GM12878 (cell line): ENCODE data around the gene MRPL46. TPM values are rescaled to one million over a fixed set of nuclear protein-coding genes. Genes with fewer than 3 reads are reported as not detected.

Source experiments
- ATAC-seq: fragments of 200-7000 bp; cut with Tn5 transposase; 3 replicates; pipeline ENCODE4 v1.9.1; 2020; ENCODE audit warnings: mild to moderate bottlenecking, moderate library complexity
- BruUV-seq: library from RNA; stranded (reverse); fragments of 400-500 nt; replicated peaks from 2 replicates; lab custom pipeline; 2021; lab: Mats Ljungman, UMichigan
- CTCF ChIA-PET: fragments of 300-600 bp; sonication (Branson Sonifier 250); formaldehyde crosslinking; extraction: SDS; loops from one replicate; lab custom pipeline; 2021; ENCODE audit warnings: inconsistent platforms; lab: Yijun Ruan, JAX
- POLR2A ChIA-PET: fragments of 350-600 bp; formaldehyde crosslinking; extraction: SDS; loops from one replicate; lab custom pipeline; 2021; ENCODE audit warnings: inconsistent platforms; lab: Charles Lee
- RAD21 ChIA-PET: fragments of 300-600 bp; sonication (Branson Sonifier 250); formaldehyde crosslinking; loops from one replicate; lab custom pipeline; 2023; ENCODE audit warnings: antibody characterized with exemption; ENCODE audit not compliant: unreplicated experiment; lab: Charles Lee
- SMC1A ChIA-PET: fragments of 300-600 bp; sonication (Branson Sonifier 250); formaldehyde crosslinking; loops from one replicate; lab custom pipeline; 2023; ENCODE audit not compliant: unreplicated experiment, uncharacterized antibody; lab: Charles Lee
- DNase-seq: peaks from one replicate; pipeline ENCODE4 v3.0.0-alpha.2; 2011; ENCODE audit warnings: low read depth, low spot score
- FAIRE-seq: peaks from 3 replicates; lab custom pipeline; 2011; peaks lifted over from hg19 to GRCh38; lab: Jason Lieb, UNC
- H2AFZ ChIP-seq: 2 replicates; pipeline ENCODE4 v1.6.0; 2011; ENCODE audit warnings: low read depth, low read length, control low read depth; ENCODE audit not compliant: control insufficient read depth
- H3K27ac ChIP-seq: 2 replicates; pipeline ENCODE4 v1.5.1; 2011; ENCODE audit warnings: control low read depth; ENCODE audit not compliant: control insufficient read depth, insufficient read depth
- H3K27me3 ChIP-seq, 2 experiments: replicated peaks in 1 of 2; 2 replicates each; pipeline versions ENCODE4 v1.6.0 to v1.6.1; 2011; ENCODE audit warnings: low read length in 1 of 2; ENCODE audit not compliant: control insufficient read depth in 2 of 2, insufficient read depth in 2 of 2
- H3K36me3 ChIP-seq, 2 experiments: 2 replicates each; pipeline ENCODE4 v1.5.1; 2011; ENCODE audit warnings: low read length in 1 of 2; ENCODE audit not compliant: control insufficient read depth in 2 of 2, insufficient read depth in 2 of 2
- H3K4me1 ChIP-seq: 2 replicates; pipeline ENCODE4 v1.6.1; 2011; ENCODE audit warnings: mild to moderate bottlenecking, low read length, moderate library complexity, mixed read lengths; ENCODE audit not compliant: control insufficient read depth, insufficient read depth
- H3K4me2 ChIP-seq: 2 replicates; pipeline ENCODE4 v1.6.0; 2011; ENCODE audit warnings: control low read depth; ENCODE audit not compliant: control insufficient read depth, insufficient read depth
- H3K4me3 ChIP-seq: fragments of 200-600 bp; sonication (generic); 2 replicates; pipeline ENCODE4 v1.5.1; 2016
- H3K79me2 ChIP-seq: 2 replicates; pipeline ENCODE4 v1.6.0; 2011; ENCODE audit warnings: low read length; ENCODE audit not compliant: control insufficient read depth, insufficient read depth
- H3K9ac ChIP-seq: 2 replicates; pipeline ENCODE4 v1.8.0; 2011; ENCODE audit warnings: low read length, control low read depth, mixed read lengths; ENCODE audit not compliant: control insufficient read depth, insufficient read depth
- H3K9me3 ChIP-seq: replicated peaks from 3 replicates; pipeline ENCODE4 v1.5.1; 2011; ENCODE audit warnings: mild to moderate bottlenecking, low read length; ENCODE audit not compliant: control insufficient read depth, insufficient read depth
- H4K20me1 ChIP-seq: 2 replicates; pipeline ENCODE4 v1.6.0; 2011; ENCODE audit not compliant: control insufficient read depth, insufficient read depth
- CHD4 ChIP-seq: fragments of 200-600 bp; sonication (generic); IDR thresholded peaks from 2 replicates; pipeline ENCODE4 v1.6.1; 2016; ENCODE audit warnings: mild to moderate bottlenecking
- CREB1 ChIP-seq: IDR thresholded peaks from 2 replicates; pipeline ENCODE4 v1.6.1; 2012; ENCODE audit warnings: low read depth, mild to moderate bottlenecking, inconsistent platforms
- KLF5 ChIP-seq: fragments of 450-650 bp; IDR thresholded peaks from 2 replicates; pipeline ENCODE4 v1.6.1; 2014; ENCODE audit warnings: mild to moderate bottlenecking; ENCODE audit not compliant: partially characterized antibody
- MAX ChIP-seq: IDR thresholded peaks from 2 replicates; pipeline ENCODE4 v1.6.1; 2012; ENCODE audit warnings: low read depth, low read length, improper control_type of control experiment
- MTA2 ChIP-seq: fragments of 450-650 bp; IDR thresholded peaks from 2 replicates; pipeline ENCODE4 v1.6.1; 2016; ENCODE audit warnings: low read depth, mild to moderate bottlenecking, moderate library complexity
- NFIC ChIP-seq: IDR thresholded peaks from 2 replicates; pipeline ENCODE4 v1.6.1; 2012; ENCODE audit warnings: low read depth, mild to moderate bottlenecking, inconsistent platforms, low read length, moderate library complexity
- NFYA ChIP-seq: IDR thresholded peaks from 2 replicates; pipeline ENCODE4 v1.6.1; 2011; ENCODE audit warnings: low read depth, mild to moderate bottlenecking, low read length, improper control_type of control experiment, borderline replicate concordance
- NFYB ChIP-seq: IDR thresholded peaks from 2 replicates; pipeline ENCODE4 v1.6.1; 2011; ENCODE audit warnings: low read depth, mild to moderate bottlenecking, low read length, improper control_type of control experiment, moderate library complexity; ENCODE audit not compliant: insufficient read depth
- RELB ChIP-seq: fragments of 450-650 bp; IDR thresholded peaks from 2 replicates; pipeline ENCODE4 v1.6.1; 2017; ENCODE audit warnings: low read depth, mild to moderate bottlenecking, moderate library complexity
- SMAD5 ChIP-seq: IDR thresholded peaks from 2 replicates; pipeline ENCODE4 v1.6.1; 2016; ENCODE audit warnings: antibody characterized with exemption, low read depth
- SMC3 ChIP-seq: IDR thresholded peaks from 2 replicates; pipeline ENCODE4 v1.6.1; 2011; ENCODE audit warnings: low read length, improper control_type of control experiment, borderline replicate concordance
- STAT1 ChIP-seq: fragments of 450-650 bp; conservative IDR thresholded peaks from 2 replicates; pipeline ENCODE4 v1.6.1; 2014; ENCODE audit warnings: antibody characterized with exemption, mild to moderate bottlenecking
- ZBTB11 ChIP-seq: fragments of 450-650 bp; formaldehyde crosslinking; IDR thresholded peaks from 2 replicates; pipeline ENCODE4 v1.5.0; 2022; ENCODE audit warnings: mild to moderate bottlenecking, missing genetic modification characterization
- ZBTB40 ChIP-seq: fragments of 450-650 bp; IDR thresholded peaks from 2 replicates; pipeline ENCODE4 v1.6.1; 2016; ENCODE audit warnings: mild to moderate bottlenecking, moderate library complexity, borderline replicate concordance
- WGBS: methylation state at CpG from one replicate; pipeline ENCODE4 v1.1.6; 2016; ENCODE audit warnings: low lambda C conversion rate; ENCODE audit not compliant: insufficient replicate concordance, insufficient coverage; ENCODE audit errors: missing lambda C conversion rate; 5-methylcytosine and 5-hydroxymethylcytosine counted together
- in situ Hi-C: fragments of 300-500 bp; cut with MboI; formaldehyde crosslinking; loops from 9 replicates; pipeline ENCODE4 v1.14.3; 2018; ENCODE audit warnings: mixed read lengths
- intact Hi-C: fragments of 100-400 bp; cut with micrococcal nuclease; formaldehyde crosslinking; loops from one replicate; pipeline ENCODE4 v1.14.2; 2022; ENCODE audit not compliant: unreplicated experiment
- polyA plus RNA-seq, 11 experiments: library from polyadenylated mRNA; depleted of rRNA in 4 of 11; unstranded in 6 of 11; stranded (reverse) in 5 of 11; fragments of >200 nt; fragmentation: Nextera tagmentation in 4 of 11; fragmentation: Illumina TruSeq in 1 of 11; extraction: Ambion mirVana in 4 of 11; extraction: Trizol in 1 of 11; gene quantifications; 1 replicate in 1 of 11; 2 replicates in 10 of 11; pipeline versions ENCODE4 v1.2.1 to v1.2.3, GENCODE V29; 2011 to 2016; ENCODE audit warnings: inconsistent platforms in 2 of 11, missing spikeins in 2 of 11, low read depth in 1 of 11
- total RNA-seq, 4 experiments: library from RNA; depleted of rRNA in 3 of 4; stranded (reverse); fragments of >200 nt in 3 of 4; fragmentation: Illumina TruSeq in 1 of 4; extraction: Trizol in 1 of 4; gene quantifications; 2 replicates each; pipeline versions ENCODE4 v1.2.1 to v1.2.3, GENCODE V29; 2013 to 2021

MRPL46 gene
- total and polyA plus RNA-seq, 10 of the 15 experiments (the other 5 are each of a cell fraction or from before 2014, with no cell fraction given): 37.4 to 96.7 (median 52.9) TPM

GRCh38 chr15:88447741-88448140 is 19.4 kb downstream of the MRPL46 start:
- ChIA-PET SMC1A (no interaction called here), POLR2A (no interaction called here), RAD21 (interaction anchor here (1.0 kb wide), 1 partner anchor 46 kb away, joined by 3 read pairs; no protein-coding TSS in a partner anchor), CTCF (interaction anchor here (0.8 kb wide), 2 partner anchors 24 to 436 kb away, joined by 3 read pairs; no protein-coding TSS in a partner anchor)
- Histone ChIP-seq H3K9ac (no peak overlapping the region), H3K79me2 (no peaks in the 10 kb centered on the region), H3K9me3 (no peaks in the 10 kb centered on the region; the same call in 2 of the 3 replicates), H3K4me3 (no peak overlapping the region), H4K20me1 (no peaks in the 10 kb centered on the region), H3K36me3 (no peaks in the 10 kb centered on the region), H3K4me1 (no peaks in the 10 kb centered on the region), H3K27me3 (no peaks in the 10 kb centered on the region; a peak in 1 of 4 replicates), H3K27ac (no peak overlapping the region), H3K4me2 (no peak overlapping the region), H2AFZ (no peak overlapping the region)
- WGBS: 0% methylated on average over 1 of the region's 1 CpG
- TF ChIP-seq CREB1: no peak
- no peak for TF ChIP-seq ZBTB11 (CRISPR knock-in tag)
- TF ChIP-seq NFYA: no peak
- no peak for TF ChIP-seq CHD4
- TF ChIP-seq NFIC: no peak
- TF ChIP-seq SMC3: no peak
- TF ChIP-seq STAT1: no peak
- TF ChIP-seq NFYB: no peak
- TF ChIP-seq MAX: no peak
- TF ChIP-seq MTA2: no peak
- TF ChIP-seq ZBTB40: no peak
- no peak for TF ChIP-seq SMAD5
- no peak for TF ChIP-seq KLF5
- TF ChIP-seq RELB: no peak
- in situ Hi-C loops (no loop called here), intact Hi-C loops (no loop called here)
- BruUV-seq: no TSS peak
- FAIRE-seq (no peak), DNase-seq (no peak), ATAC-seq (no peak)
